Liver (tissue), 3 donors: ENCODE results near the gene DGCR2.

ENCODE experiments used
- ATF3 ChIP-seq: IDR thresholded peaks from 2 replicates; pipeline ENCODE4 v1.6.1; 2016; ENCODE audit warnings: antibody characterized with exemption
- EGR1 ChIP-seq, 2 donors: IDR thresholded peaks; 2 replicates each; pipeline ENCODE4 v1.6.1; 2016 to 2018; ENCODE audit warnings: antibody characterized with exemption in 2 of 2, low read depth in 2 of 2
- FOXA1 ChIP-seq: IDR thresholded peaks from 2 replicates; pipeline ENCODE4 v1.6.1; 2016; ENCODE audit warnings: antibody characterized with exemption
- GABPA ChIP-seq, 2 donors: IDR thresholded peaks in 1 of 2; conservative IDR thresholded peaks in 1 of 2; 2 replicates each; pipeline ENCODE4 v1.6.1; 2016; ENCODE audit warnings: antibody characterized with exemption in 2 of 2, mild to moderate bottlenecking in 1 of 2, moderate library complexity in 1 of 2
- RAD21 ChIP-seq, 2 donors: IDR thresholded peaks; 2 replicates each; pipeline ENCODE4 v1.6.1; 2016; ENCODE audit warnings: antibody characterized with exemption in 2 of 2, mild to moderate bottlenecking in 2 of 2
- RXRA ChIP-seq, 2 donors: IDR thresholded peaks; 2 replicates each; pipeline ENCODE4 v1.6.1; 2017 to 2018; ENCODE audit warnings: antibody characterized with exemption in 2 of 2, mild to moderate bottlenecking in 1 of 2
- SP1 ChIP-seq: IDR thresholded peaks from 2 replicates; pipeline ENCODE4 v1.6.1; 2018; ENCODE audit warnings: antibody characterized with exemption, mild to moderate bottlenecking
- TAF1 ChIP-seq: conservative IDR thresholded peaks from 2 replicates; pipeline ENCODE4 v1.6.1; 2016; ENCODE audit warnings: antibody characterized with exemption, mild to moderate bottlenecking
- TF ChIP-seq, protein P1 (sequence below): fragments of 150-350 bp; IDR thresholded peaks from 2 replicates; pipeline ENCODE4 v1.5.1; 2017; ENCODE audit warnings: improper control_type of control experiment, low read depth, low read length; ENCODE audit not compliant: missing input control
- donor health status: healthy.
- donor health status: healthy.

DNA sequence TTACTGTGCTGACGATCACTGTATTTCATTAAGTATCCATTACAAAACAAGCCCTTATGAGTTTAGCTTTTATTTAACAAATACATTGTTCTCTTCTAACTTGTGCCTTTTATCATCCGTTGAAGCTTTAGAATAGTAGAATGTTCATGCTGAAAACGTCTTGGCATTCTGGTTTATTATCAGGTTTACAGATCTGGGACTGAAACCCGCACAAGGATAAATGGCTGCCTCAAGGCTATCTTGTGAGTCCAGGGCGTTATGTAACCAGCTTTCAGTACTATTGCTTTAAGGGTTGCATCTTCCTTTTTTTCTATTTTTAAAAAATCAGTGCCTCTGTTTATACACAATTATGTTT is 119.6 kb downstream of the DGCR2 start:
- TF ChIP-seq, protein P1, sequence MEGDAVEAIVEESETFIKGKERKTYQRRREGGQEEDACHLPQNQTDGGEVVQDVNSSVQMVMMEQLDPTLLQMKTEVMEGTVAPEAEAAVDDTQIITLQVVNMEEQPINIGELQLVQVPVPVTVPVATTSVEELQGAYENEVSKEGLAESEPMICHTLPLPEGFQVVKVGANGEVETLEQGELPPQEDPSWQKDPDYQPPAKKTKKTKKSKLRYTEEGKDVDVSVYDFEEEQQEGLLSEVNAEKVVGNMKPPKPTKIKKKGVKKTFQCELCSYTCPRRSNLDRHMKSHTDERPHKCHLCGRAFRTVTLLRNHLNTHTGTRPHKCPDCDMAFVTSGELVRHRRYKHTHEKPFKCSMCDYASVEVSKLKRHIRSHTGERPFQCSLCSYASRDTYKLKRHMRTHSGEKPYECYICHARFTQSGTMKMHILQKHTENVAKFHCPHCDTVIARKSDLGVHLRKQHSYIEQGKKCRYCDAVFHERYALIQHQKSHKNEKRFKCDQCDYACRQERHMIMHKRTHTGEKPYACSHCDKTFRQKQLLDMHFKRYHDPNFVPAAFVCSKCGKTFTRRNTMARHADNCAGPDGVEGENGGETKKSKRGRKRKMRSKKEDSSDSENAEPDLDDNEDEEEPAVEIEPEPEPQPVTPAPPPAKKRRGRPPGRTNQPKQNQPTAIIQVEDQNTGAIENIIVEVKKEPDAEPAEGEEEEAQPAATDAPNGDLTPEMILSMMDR, result no peak
- TF ChIP-seq EGR1 (IDR thresholded peaks at IDR 0.05; ENCODE audit: low read depth in 2 of 2), result no peak
- TF ChIP-seq GABPA (IDR thresholded peaks at IDR 0.05 in 1 of 2, conservative IDR thresholded peaks at IDR 0.05 in 1 of 2), result no peak
- no peak for TF ChIP-seq FOXA1
- no peak for TF ChIP-seq ATF3
- TF ChIP-seq SP1, result no peak
- no peak for TF ChIP-seq RXRA (IDR thresholded peaks at IDR 0.05)
- TF ChIP-seq RAD21 (IDR thresholded peaks at IDR 0.05), result no peak
- no peak for TF ChIP-seq TAF1
